ENCODE data around the gene SH3PXD2A. TPM values are rescaled to one million over a fixed set of nuclear protein-coding genes. Genes with fewer than 3 reads are reported as not detected.

Gene SH3PXD2A
- total and polyA plus RNA-seq, 9 of the 15 experiments (the other 6 are each of a cell fraction or from before 2014, with no cell fraction given): 0.41 to 9.3 (median 2.5) TPM

GRCh38 chr10:103668351-103669242 is 186.8 kb downstream of the SH3PXD2A start (continued):
- TF ChIP-seq ATF2 (CRISPR knock-in tag; IDR thresholded peaks at IDR 0.05): no peak
- peak; percentile 65; the same call in 1 of the 2 replicates for TF ChIP-seq ZNF224 (CRISPR knock-in tag; IDR thresholded peaks at IDR 0.05)
- peak in 1 of 2 experiments; percentile 57; a peak in 1 of 4 replicates for TF ChIP-seq RCOR1 (IDR thresholded peaks at IDR 0.05; ENCODE audit: borderline replicate concordance in 1 of 2, low read depth in 2 of 2, low read length in 2 of 2)
- no peak for TF ChIP-seq MAFF (IDR thresholded peaks at IDR 0.05; ENCODE audit: low read length)
- TF ChIP-seq, protein P1, sequence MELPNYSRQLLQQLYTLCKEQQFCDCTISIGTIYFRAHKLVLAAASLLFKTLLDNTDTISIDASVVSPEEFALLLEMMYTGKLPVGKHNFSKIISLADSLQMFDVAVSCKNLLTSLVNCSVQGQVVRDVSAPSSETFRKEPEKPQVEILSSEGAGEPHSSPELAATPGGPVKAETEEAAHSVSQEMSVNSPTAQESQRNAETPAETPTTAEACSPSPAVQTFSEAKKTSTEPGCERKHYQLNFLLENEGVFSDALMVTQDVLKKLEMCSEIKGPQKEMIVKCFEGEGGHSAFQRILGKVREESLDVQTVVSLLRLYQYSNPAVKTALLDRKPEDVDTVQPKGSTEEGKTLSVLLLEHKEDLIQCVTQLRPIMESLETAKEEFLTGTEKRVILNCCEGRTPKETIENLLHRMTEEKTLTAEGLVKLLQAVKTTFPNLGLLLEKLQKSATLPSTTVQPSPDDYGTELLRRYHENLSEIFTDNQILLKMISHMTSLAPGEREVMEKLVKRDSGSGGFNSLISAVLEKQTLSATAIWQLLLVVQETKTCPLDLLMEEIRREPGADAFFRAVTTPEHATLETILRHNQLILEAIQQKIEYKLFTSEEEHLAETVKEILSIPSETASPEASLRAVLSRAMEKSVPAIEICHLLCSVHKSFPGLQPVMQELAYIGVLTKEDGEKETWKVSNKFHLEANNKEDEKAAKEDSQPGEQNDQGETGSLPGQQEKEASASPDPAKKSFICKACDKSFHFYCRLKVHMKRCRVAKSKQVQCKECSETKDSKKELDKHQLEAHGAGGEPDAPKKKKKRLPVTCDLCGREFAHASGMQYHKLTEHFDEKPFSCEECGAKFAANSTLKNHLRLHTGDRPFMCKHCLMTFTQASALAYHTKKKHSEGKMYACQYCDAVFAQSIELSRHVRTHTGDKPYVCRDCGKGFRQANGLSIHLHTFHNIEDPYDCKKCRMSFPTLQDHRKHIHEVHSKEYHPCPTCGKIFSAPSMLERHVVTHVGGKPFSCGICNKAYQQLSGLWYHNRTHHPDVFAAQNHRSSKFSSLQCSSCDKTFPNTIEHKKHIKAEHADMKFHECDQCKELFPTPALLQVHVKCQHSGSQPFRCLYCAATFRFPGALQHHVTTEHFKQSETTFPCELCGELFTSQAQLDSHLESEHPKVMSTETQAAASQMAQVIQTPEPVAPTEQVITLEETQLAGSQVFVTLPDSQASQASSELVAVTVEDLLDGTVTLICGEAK (IDR thresholded peaks at IDR 0.05): 0 out of 2 replicates have a peak, but pooled peaks have one; percentile 12
- TF ChIP-seq, protein P1 (CRISPR knock-in tag; IDR thresholded peaks at IDR 0.05): no peak
- TF ChIP-seq, protein P2, sequence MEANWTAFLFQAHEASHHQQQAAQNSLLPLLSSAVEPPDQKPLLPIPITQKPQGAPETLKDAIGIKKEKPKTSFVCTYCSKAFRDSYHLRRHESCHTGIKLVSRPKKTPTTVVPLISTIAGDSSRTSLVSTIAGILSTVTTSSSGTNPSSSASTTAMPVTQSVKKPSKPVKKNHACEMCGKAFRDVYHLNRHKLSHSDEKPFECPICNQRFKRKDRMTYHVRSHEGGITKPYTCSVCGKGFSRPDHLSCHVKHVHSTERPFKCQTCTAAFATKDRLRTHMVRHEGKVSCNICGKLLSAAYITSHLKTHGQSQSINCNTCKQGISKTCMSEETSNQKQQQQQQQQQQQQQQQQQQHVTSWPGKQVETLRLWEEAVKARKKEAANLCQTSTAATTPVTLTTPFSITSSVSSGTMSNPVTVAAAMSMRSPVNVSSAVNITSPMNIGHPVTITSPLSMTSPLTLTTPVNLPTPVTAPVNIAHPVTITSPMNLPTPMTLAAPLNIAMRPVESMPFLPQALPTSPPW (CRISPR knock-in tag; IDR thresholded peaks at IDR 0.05): no peak
- no peak for TF ChIP-seq FOXA3 (CRISPR knock-in tag; conservative IDR thresholded peaks at IDR 0.05 in 1 of 2, IDR thresholded peaks at IDR 0.05 in 1 of 2)
- TF ChIP-seq LCOR (CRISPR knock-in tag; IDR thresholded peaks at IDR 0.05): 0 out of 2 replicates have a peak, but pooled peaks have one; percentile 10
- no peak for TF ChIP-seq FIP1L1 (IDR thresholded peaks at IDR 0.05; ENCODE audit: low read depth, low read length, poor library complexity, severe bottlenecking)

Data from K562 (cell line).